ENCODE results near the gene GPX6. TPM values are rescaled to one million over a fixed set of nuclear protein-coding genes. Genes with fewer than 3 reads are reported as not detected.
A peak's percentile ranks its signal among the peaks of the same experiment; 100 is the strongest.
"Not testable (repeated sequence)": the region's sequence is repeated elsewhere in the genome, so short reads cannot be mapped to it uniquely, and the experiment has no call there.

GPX6 gene
- total RNA-seq, 1 donor from 2014 or later, result not detected

DNA sequence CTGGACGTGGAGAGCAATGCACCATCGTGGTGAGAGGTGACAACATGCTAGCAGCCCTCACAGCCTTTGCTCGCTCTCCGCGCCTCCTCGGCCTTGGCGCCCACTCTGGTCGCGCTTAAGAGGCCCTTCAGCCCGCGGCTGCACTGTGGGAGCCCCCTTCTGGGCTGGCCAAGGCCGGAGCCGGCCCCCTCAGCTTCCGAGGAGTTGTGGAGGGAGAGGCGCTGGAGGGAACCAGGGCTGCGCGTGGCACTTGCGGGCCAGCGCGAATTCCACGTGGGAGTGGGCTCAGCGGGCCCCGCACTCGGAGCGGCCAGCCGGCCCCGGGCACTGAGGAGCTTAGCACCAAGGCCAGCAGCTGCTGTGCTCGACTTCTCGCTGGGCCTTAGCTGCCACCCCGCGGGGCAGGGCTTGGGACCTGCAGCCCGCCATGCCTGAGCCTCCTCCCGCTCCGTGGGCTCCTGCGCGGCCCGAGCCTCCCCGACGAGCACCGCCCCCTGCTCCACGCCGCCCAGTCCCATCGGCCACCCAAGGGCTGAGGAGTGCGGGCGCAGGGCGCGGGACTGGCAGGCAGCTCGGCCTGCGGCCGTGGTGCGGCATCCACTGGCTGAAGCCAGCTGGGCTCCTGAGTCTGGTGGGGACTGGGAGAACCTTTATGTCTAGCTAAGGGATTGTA is 3.8 kb downstream of the GPX6 start:
- H3K27ac Mint-ChIP-seq, result no peak overlapping the region
- H3K36me3 Mint-ChIP-seq (ENCODE audit: low read depth), result no peaks in the 10 kb centered on the region
- H3K4me3 Mint-ChIP-seq (ENCODE audit: low read depth), result no peak overlapping the region
- DNase-seq (ENCODE audit: low spot score), result no peak
- no peaks in the 10 kb centered on the region for H3K9me3 Mint-ChIP-seq
- peaks cover 25% of the 10 kb centered on the region for H3K27me3 Mint-ChIP-seq (ENCODE audit: low read depth)
- H3K4me1 Mint-ChIP-seq (ENCODE audit: low read depth), result peaks cover 10% of the 10 kb centered on the region
- intact Hi-C loops (cut with micrococcal nuclease), result no loop called here

- Mint-ChIP-seq H3K4me3 (ENCODE audit: low read depth) (no peak overlapping the region), H3K27ac (no peak overlapping the region), H3K36me3 (ENCODE audit: low read depth) (no peaks in the 10 kb centered on the region), H3K9me3 (no peaks in the 10 kb centered on the region), H3K27me3 (ENCODE audit: low read depth) (peaks cover 17% of the 10 kb centered on the region), H3K4me1 (ENCODE audit: low read depth) (peaks cover 21% of the 10 kb centered on the region)
- intact Hi-C loops (cut with micrococcal nuclease), result no loop called here
- no peak for DNase-seq (ENCODE audit: low spot score)
Measured at GRCh38 chr6:28506807-28507475, 8.7 kb downstream of the GPX6 start.

GRCh38 chr6:28505733-28506132 is 9.9 kb downstream of the GPX6 start:
- no peak overlapping the region for H3K4me3 Mint-ChIP-seq (ENCODE audit: low read depth)
- peaks cover 21% of the 10 kb centered on the region for H3K4me1 Mint-ChIP-seq (ENCODE audit: low read depth)
- no peak overlapping the region for H3K27ac Mint-ChIP-seq
- intact Hi-C loops (cut with micrococcal nuclease), result no loop called here
- H3K9me3 Mint-ChIP-seq, result no peaks in the 10 kb centered on the region
- no peak for DNase-seq (ENCODE audit: low spot score)
- H3K27me3 Mint-ChIP-seq (ENCODE audit: low read depth), result peaks cover 17% of the 10 kb centered on the region
- no peaks in the 10 kb centered on the region for H3K36me3 Mint-ChIP-seq (ENCODE audit: low read depth)

- Mint-ChIP-seq H3K27me3 (ENCODE audit: low read depth) (peaks cover 20% of the 10 kb centered on the region), H3K4me1 (ENCODE audit: low read depth) (peaks cover 21% of the 10 kb centered on the region)
- H3K27ac Mint-ChIP-seq; DNase-seq (ENCODE audit: low spot score); intact Hi-C loops (cut with micrococcal nuclease); H3K9me3 Mint-ChIP-seq; H3K36me3 Mint-ChIP-seq (ENCODE audit: low read depth); H3K4me3 Mint-ChIP-seq (ENCODE audit: low read depth): not testable (repeated sequence)
Measured at GRCh38 chr6:28502709-28503305, 12.8 kb downstream of the GPX6 start.

DNA sequence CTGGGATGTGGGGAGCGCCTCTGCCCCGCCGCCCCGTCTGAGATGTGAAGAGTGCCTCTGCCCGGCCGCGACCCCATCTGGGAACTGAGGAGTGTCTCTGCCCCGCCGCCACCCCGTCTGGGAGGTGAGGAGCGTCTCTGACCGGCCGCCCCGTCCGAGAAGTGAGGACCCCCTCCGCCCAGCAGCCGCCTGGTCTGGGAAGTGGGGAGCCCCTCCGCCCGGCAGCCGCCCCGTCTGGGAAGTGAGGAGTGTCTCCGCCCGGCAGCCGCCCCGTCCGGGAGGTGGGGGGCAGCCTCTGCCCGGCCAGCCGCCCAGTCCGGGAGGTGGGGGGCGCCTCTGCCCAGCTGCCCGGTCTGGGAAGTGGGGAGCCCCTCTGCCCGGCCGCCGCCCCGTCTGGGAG is 13.5 kb downstream of the GPX6 start:
- intact Hi-C loops (cut with micrococcal nuclease); DNase-seq (ENCODE audit: low spot score); H3K9me3 Mint-ChIP-seq; H3K4me3 Mint-ChIP-seq (ENCODE audit: low read depth); H3K36me3 Mint-ChIP-seq (ENCODE audit: low read depth); H3K27ac Mint-ChIP-seq: not testable (repeated sequence)
- peaks cover 25% of the 10 kb centered on the region for H3K27me3 Mint-ChIP-seq (ENCODE audit: low read depth)
- H3K4me1 Mint-ChIP-seq (ENCODE audit: low read depth), result peaks cover 15% of the 10 kb centered on the region

GRCh38 chr6:28501259-28501658 is 14.3 kb downstream of the GPX6 start:
- H3K36me3 Mint-ChIP-seq (ENCODE audit: low read depth), result no peaks in the 10 kb centered on the region
- no peak overlapping the region for H3K27ac Mint-ChIP-seq
- H3K9me3 Mint-ChIP-seq, result no peaks in the 10 kb centered on the region
- peaks cover 27% of the 10 kb centered on the region for H3K27me3 Mint-ChIP-seq (ENCODE audit: low read depth)
- intact Hi-C loops (cut with micrococcal nuclease), result no loop called here
- H3K4me3 Mint-ChIP-seq (ENCODE audit: low read depth), result no peak overlapping the region
- no peak for DNase-seq (ENCODE audit: low spot score)
- H3K4me1 Mint-ChIP-seq (ENCODE audit: low read depth), result peaks cover 6% of the 10 kb centered on the region

DNA sequence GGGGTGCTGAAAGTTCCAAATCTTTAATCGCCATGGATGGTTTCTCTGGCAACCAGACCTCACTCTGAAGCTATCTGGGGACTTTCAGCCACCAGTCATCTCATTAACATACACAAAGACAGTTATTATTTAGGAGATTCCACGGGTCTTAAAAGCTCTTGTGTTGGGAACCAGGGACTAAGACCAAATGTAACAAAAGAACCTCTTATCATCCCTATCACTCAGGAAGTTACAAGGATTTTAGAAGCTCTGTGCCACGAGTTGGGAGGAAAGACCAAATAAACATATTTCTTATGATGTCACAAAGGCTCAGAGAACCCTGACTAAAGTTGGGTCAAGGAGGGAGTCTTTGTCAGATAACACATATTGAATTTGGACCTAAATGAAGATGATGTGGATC is 17.7 kb downstream of the GPX6 start:
- intact Hi-C loops (cut with micrococcal nuclease), result loop anchor here (5.0 kb wide), 1 partner anchor 184 kb away; no protein-coding TSS in a partner anchor
- Mint-ChIP-seq H3K4me3 (ENCODE audit: low read depth) (no peak overlapping the region), H3K4me1 (ENCODE audit: low read depth) (no peaks in the 10 kb centered on the region), H3K27me3 (ENCODE audit: low read depth) (peaks cover 28% of the 10 kb centered on the region), H3K27ac (no peak overlapping the region), H3K9me3 (no peaks in the 10 kb centered on the region), H3K36me3 (ENCODE audit: low read depth) (no peaks in the 10 kb centered on the region)
- DNase-seq (ENCODE audit: low spot score), result no peak

- Mint-ChIP-seq H3K27me3 (ENCODE audit: low read depth) (peaks cover 30% of the 10 kb centered on the region), H3K36me3 (ENCODE audit: low read depth) (no peaks in the 10 kb centered on the region), H3K4me3 (ENCODE audit: low read depth) (no peak overlapping the region), H3K9me3 (no peaks in the 10 kb centered on the region), H3K27ac (no peak overlapping the region), H3K4me1 (ENCODE audit: low read depth) (no peaks in the 10 kb centered on the region)
- intact Hi-C loops (cut with micrococcal nuclease), result loop anchor here (5.0 kb wide), 1 partner anchor 185 kb away; no protein-coding TSS in a partner anchor
- no peak for DNase-seq (ENCODE audit: low spot score)
Measured at GRCh38 chr6:28497306-28497705, 18.3 kb downstream of the GPX6 start.

GRCh38 chr6:28496099-28496779 is 19.4 kb downstream of the GPX6 start:
- no peaks in the 10 kb centered on the region for H3K9me3 Mint-ChIP-seq
- intact Hi-C loops (cut with micrococcal nuclease), result loop anchor here (5.0 kb wide), 1 partner anchor 186 kb away; no protein-coding TSS in a partner anchor
- H3K36me3 Mint-ChIP-seq (ENCODE audit: low read depth), result no peaks in the 10 kb centered on the region
- H3K4me3 Mint-ChIP-seq (ENCODE audit: low read depth), result no peak overlapping the region
- peaks cover 39% of the 10 kb centered on the region for H3K27me3 Mint-ChIP-seq (ENCODE audit: low read depth)
- H3K4me1 Mint-ChIP-seq (ENCODE audit: low read depth), result no peaks in the 10 kb centered on the region
- H3K27ac Mint-ChIP-seq, result no peak overlapping the region
- no peak for DNase-seq (ENCODE audit: low spot score)

DNA sequence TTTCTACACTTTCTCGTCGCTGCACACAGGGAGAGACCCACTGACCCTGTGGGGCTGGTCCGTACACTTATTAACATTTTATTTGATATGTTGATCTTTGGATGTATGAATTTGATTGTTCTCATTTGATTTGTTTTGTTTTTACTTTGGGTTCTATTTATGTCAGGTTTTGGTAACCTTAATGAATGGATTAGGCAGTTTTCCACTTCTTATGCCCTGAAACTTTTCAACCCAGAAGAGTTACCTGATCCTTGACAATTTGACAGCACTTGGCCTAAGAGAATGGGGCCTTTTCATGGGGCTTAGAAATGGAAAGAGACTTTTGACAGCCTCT is 23.6 kb downstream of the GPX6 start:
- Mint-ChIP-seq H3K27me3 (ENCODE audit: low read depth) (peaks cover 48% of the 10 kb centered on the region), H3K4me3 (ENCODE audit: low read depth) (no peak overlapping the region), H3K9me3 (no peaks in the 10 kb centered on the region), H3K27ac (no peak overlapping the region), H3K4me1 (ENCODE audit: low read depth) (peaks cover 18% of the 10 kb centered on the region), H3K36me3 (ENCODE audit: low read depth) (no peaks in the 10 kb centered on the region)
- no peak for DNase-seq (ENCODE audit: low spot score)
- intact Hi-C loops (cut with micrococcal nuclease), result no loop called here

DNA sequence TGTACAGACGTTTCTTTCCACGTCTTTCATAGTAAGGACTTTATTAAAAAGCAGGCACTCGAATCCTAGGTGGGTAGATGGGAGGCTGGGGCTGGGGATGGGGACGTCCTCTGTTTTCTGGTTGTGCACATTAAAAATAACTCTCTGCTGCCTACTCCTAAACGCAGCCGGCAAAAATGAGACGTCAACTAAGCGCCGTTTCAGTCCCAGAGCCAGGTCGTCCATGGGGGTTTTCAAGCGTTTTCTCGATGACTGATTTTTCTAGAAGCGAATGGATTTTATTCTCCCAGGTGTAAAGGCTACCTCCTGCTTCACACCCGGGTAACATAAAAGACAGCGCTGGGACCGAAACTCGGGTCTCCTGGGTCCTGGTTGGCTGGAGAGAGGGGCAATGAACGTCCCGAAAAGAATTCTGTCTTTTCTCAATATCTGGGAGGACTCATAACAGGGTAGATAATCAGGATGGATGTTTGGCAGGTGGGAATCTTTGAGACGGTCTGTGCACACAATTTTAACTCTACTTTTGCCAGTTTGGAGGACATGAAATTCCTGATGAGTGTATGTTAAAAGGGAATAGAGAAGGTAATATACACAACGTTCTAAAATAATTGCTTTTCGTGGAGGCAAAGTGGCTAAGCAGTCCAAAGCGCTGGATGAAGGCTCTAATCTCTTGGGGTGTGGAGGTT is 25.2 kb downstream of the GPX6 start:
- intact Hi-C loops (cut with micrococcal nuclease), result no loop called here
- H3K36me3 Mint-ChIP-seq (ENCODE audit: low read depth), result no peaks in the 10 kb centered on the region
- H3K4me1 Mint-ChIP-seq (ENCODE audit: low read depth), result peaks cover 18% of the 10 kb centered on the region
- H3K9me3 Mint-ChIP-seq, result no peaks in the 10 kb centered on the region
- no peak for DNase-seq (ENCODE audit: low spot score)
- peak overlapping the region; percentile 74 for H3K4me3 Mint-ChIP-seq (ENCODE audit: low read depth)
- H3K27ac Mint-ChIP-seq, result peak overlapping the region; percentile 6
- peaks cover 51% of the 10 kb centered on the region for H3K27me3 Mint-ChIP-seq (ENCODE audit: low read depth)

GRCh38 chr6:28489366-28490204 is 26.0 kb downstream of the GPX6 start:
- intact Hi-C loops (cut with micrococcal nuclease), result loop anchor here (5.0 kb wide), 2 partner anchors 53 to 98 kb away; a partner anchor contains a TSS
- DNase-seq (ENCODE audit: low spot score), result peak; percentile 17
- Mint-ChIP-seq H3K36me3 (ENCODE audit: low read depth) (no peaks in the 10 kb centered on the region), H3K27ac (peak overlapping the region; percentile 6), H3K9me3 (no peaks in the 10 kb centered on the region), H3K27me3 (ENCODE audit: low read depth) (peaks cover 49% of the 10 kb centered on the region), H3K4me3 (ENCODE audit: low read depth) (peak overlapping the region; percentile 74), H3K4me1 (ENCODE audit: low read depth) (peaks cover 18% of the 10 kb centered on the region)

Measured in activated T-helper 2 cell treated with anti-CD3 and anti-CD28 coated beads, Interferon-gamma antibody, Interleukin-2, Interleukin-4, amounts not matched to agents 10 μg/mL and 5 μg/mL and 100 μg/mL, durations not matched to agents 14 hours and 24 hours and 36 hours (primary cell).